IMR-90 (cell line): Measurements from ENCODE around the gene NOL9. TPM values are rescaled to one million over a fixed set of nuclear protein-coding genes. Genes with fewer than 3 reads are reported as not detected.

Source experiments
- ATAC-seq: fragments of 200-7000 bp; cut with Tn5 transposase; 2 replicates; pipeline ENCODE4 v1.9.1; 2020; ENCODE audit warnings: low read depth, mild to moderate bottlenecking, moderate library complexity
- BruUV-seq: library from RNA; stranded (reverse); fragments of 400-500 nt; replicated peaks from 2 replicates; lab custom pipeline; 2021; lab: Mats Ljungman, UMichigan
- CTCF ChIA-PET: fragments of 300-600 bp; formaldehyde crosslinking; extraction: SDS; loops from one replicate; lab custom pipeline; 2021; ENCODE audit warnings: antibody characterized with exemption; lab: Yijun Ruan, JAX
- POLR2A ChIA-PET: fragments of 300-600 bp; sonication (Branson Sonifier 250); formaldehyde crosslinking; loops from one replicate; lab custom pipeline; 2022; ENCODE audit warnings: antibody characterized with exemption; ENCODE audit not compliant: unreplicated experiment; lab: Charles Lee
- DNase-seq: peaks from one replicate; pipeline ENCODE4 v3.0.0; 2013
- H2AFZ ChIP-seq: replicated peaks from 2 replicates; pipeline ENCODE3; 2013; ENCODE audit warnings: low read length, mild to moderate bottlenecking; ENCODE audit not compliant: poor library complexity
- H2AK5ac ChIP-seq: 2 replicates; pipeline ENCODE4 v1.6.1; 2013; ENCODE audit warnings: low read depth, low read length, inconsistent platforms
- H2AK9ac ChIP-seq: replicated peaks from 2 replicates; pipeline ENCODE3; 2013; ENCODE audit warnings: mild to moderate bottlenecking, low read depth, low read length, moderate library complexity; ENCODE audit not compliant: poor library complexity
- H2BK120ac ChIP-seq: 2 replicates; pipeline ENCODE4 v1.6.1; 2013; ENCODE audit warnings: low read depth, low read length, inconsistent platforms
- H2BK15ac ChIP-seq: 3 replicates; pipeline ENCODE4 v1.6.1; 2013; ENCODE audit warnings: low read depth, low read length, inconsistent platforms
- H2BK20ac ChIP-seq: 2 replicates; pipeline ENCODE4 v1.6.1; 2013; ENCODE audit warnings: low read depth, mild to moderate bottlenecking, inconsistent platforms, low read length, moderate library complexity
- H2BK5ac ChIP-seq: 2 replicates; pipeline ENCODE4 v1.6.1; 2013; ENCODE audit warnings: mild to moderate bottlenecking, low read depth, low read length, inconsistent platforms; ENCODE audit not compliant: poor library complexity, severe bottlenecking
- H3K14ac ChIP-seq: replicated peaks from 2 replicates; pipeline ENCODE4 v1.6.1; 2013; ENCODE audit warnings: low read depth, low read length, inconsistent platforms
- H3K18ac ChIP-seq: 2 replicates; pipeline ENCODE4 v1.6.1; 2013; ENCODE audit warnings: low read depth, low read length, control low read depth
- H3K23ac ChIP-seq: 2 replicates; pipeline ENCODE4 v1.6.1; 2013; ENCODE audit warnings: low read depth, low read length, inconsistent platforms
- H3K27ac ChIP-seq: 2 replicates; pipeline ENCODE4 v1.5.1; 2013; ENCODE audit warnings: mild to moderate bottlenecking, control low read depth, low read length; ENCODE audit not compliant: insufficient read depth
- H3K27me3 ChIP-seq: 2 replicates; pipeline ENCODE4 v1.6.1; 2013; ENCODE audit warnings: low read length; ENCODE audit not compliant: control insufficient read depth, insufficient read depth
- H3K36me3 ChIP-seq: 2 replicates; pipeline ENCODE4 v1.6.1; 2013; ENCODE audit warnings: low read length, mixed read lengths; ENCODE audit not compliant: control insufficient read depth, insufficient read depth
- H3K4ac ChIP-seq: 2 replicates; pipeline ENCODE4 v1.6.1; 2013; ENCODE audit warnings: low read depth, low read length, inconsistent platforms
- H3K4me1 ChIP-seq: 2 replicates; pipeline ENCODE4 v1.6.1; 2013; ENCODE audit warnings: low read length, mixed read lengths; ENCODE audit not compliant: control insufficient read depth, insufficient read depth
- H3K4me2 ChIP-seq: 2 replicates; pipeline ENCODE4 v1.6.1; 2013; ENCODE audit warnings: low read depth, mild to moderate bottlenecking, control low read depth, low read length, moderate library complexity
- H3K4me3 ChIP-seq: 2 replicates; pipeline ENCODE4 v1.5.1; 2013; ENCODE audit warnings: low read depth, mild to moderate bottlenecking, control low read depth, low read length, moderate library complexity; ENCODE audit not compliant: insufficient read depth
- H3K56ac ChIP-seq: 2 replicates; pipeline ENCODE4 v1.6.1; 2013; ENCODE audit warnings: low read length, inconsistent platforms; ENCODE audit not compliant: insufficient read depth; ENCODE audit errors: extremely low read depth
- H3K79me1 ChIP-seq, 2 experiments: 2 replicates each; pipeline ENCODE4 v1.6.1; 2013; ENCODE audit warnings: low read length in 2 of 2, inconsistent platforms in 1 of 2, low read depth in 1 of 2
- H3K9ac ChIP-seq: 2 replicates; pipeline ENCODE4 v1.6.1; 2013; ENCODE audit warnings: low read depth, low read length, control low read depth
- H3K9me1 ChIP-seq: 2 replicates; pipeline ENCODE4 v1.6.1; 2013; ENCODE audit warnings: low read length, inconsistent platforms; ENCODE audit not compliant: insufficient read depth
- H3K9me3 ChIP-seq: 2 replicates; pipeline ENCODE4 v1.6.1; 2013; ENCODE audit warnings: low read length; ENCODE audit not compliant: control insufficient read depth, insufficient read depth
- H4K20me1 ChIP-seq: 2 replicates; pipeline ENCODE4 v1.6.1; 2013; ENCODE audit warnings: low read length, inconsistent platforms; ENCODE audit not compliant: insufficient read depth
- H4K5ac ChIP-seq: 2 replicates; pipeline ENCODE4 v1.6.1; 2013; ENCODE audit warnings: mild to moderate bottlenecking, low read depth, low read length, control low read depth
- H4K8ac ChIP-seq, 2 experiments: 2 replicates each; pipeline ENCODE4 v1.6.1; 2013; ENCODE audit warnings: low read depth in 2 of 2, low read length in 2 of 2, control low read depth in 1 of 2, inconsistent platforms in 1 of 2
- H4K91ac ChIP-seq: 2 replicates; pipeline ENCODE4 v1.6.1; 2013; ENCODE audit warnings: low read depth, low read length, inconsistent platforms; ENCODE audit not compliant: insufficient read depth
- CHD1 ChIP-seq: IDR thresholded peaks from 2 replicates; pipeline ENCODE4 v1.6.1; 2012; ENCODE audit warnings: low read depth, low read length, improper control_type of control experiment
- MAZ ChIP-seq: IDR thresholded peaks from 2 replicates; pipeline ENCODE4 v1.6.1; 2012; ENCODE audit warnings: low read depth, mild to moderate bottlenecking, low read length, improper control_type of control experiment, moderate library complexity, borderline replicate concordance
- POLR2A ChIP-seq: IDR thresholded peaks from 2 replicates; pipeline ENCODE4 v1.6.1; 2012; ENCODE audit warnings: mild to moderate bottlenecking, low read depth, low read length
- WGBS, 2 experiments: methylation state at CpG; one replicate each; pipeline versions ENCODE4 v1.1.5 to v1.1.7; 2013; ENCODE audit warnings: missing lambda C conversion rate in 2 of 2; ENCODE audit not compliant: insufficient read length in 1 of 2; ENCODE audit errors: extremely low coverage in 2 of 2; 5-methylcytosine and 5-hydroxymethylcytosine counted together
- dilution Hi-C: fragments of 300-500 bp; cut with HindIII; formaldehyde crosslinking; loops from one replicate; pipeline ENCODE4 v1.14.3; 2018; ENCODE audit warnings: low sequenced_read_pairs; ENCODE audit not compliant: unreplicated experiment
- in situ Hi-C: fragments of 300-500 bp; cut with MboI; formaldehyde crosslinking; loops from 3 replicates; pipeline ENCODE4 v1.14.3; 2019; ENCODE audit warnings: low sequenced_read_pairs, inconsistent platforms, mixed read lengths
- intact Hi-C: fragments of 100-400 bp; cut with micrococcal nuclease; formaldehyde crosslinking; loops from 2 replicates; pipeline ENCODE4 v1.10.0; 2022
- polyA plus RNA-seq, 3 experiments: library from polyadenylated mRNA; depleted of rRNA; stranded (reverse); fragments of >200 nt; gene quantifications; 2 replicates each; pipeline ENCODE4 v1.2.3, GENCODE V29; 2012; ENCODE audit warnings: low replicate concordance in 1 of 3
- total RNA-seq: library from RNA; depleted of rRNA; stranded (reverse); fragments of >200 nt; gene quantifications from 2 replicates; pipeline ENCODE4 v1.2.3, GENCODE V29; 2012

NOL9 gene
- total and polyA plus RNA-seq, 2 of the 4 experiments (the other 2 are of a cell fraction), result 13.0 to 19.2 TPM

DNA sequence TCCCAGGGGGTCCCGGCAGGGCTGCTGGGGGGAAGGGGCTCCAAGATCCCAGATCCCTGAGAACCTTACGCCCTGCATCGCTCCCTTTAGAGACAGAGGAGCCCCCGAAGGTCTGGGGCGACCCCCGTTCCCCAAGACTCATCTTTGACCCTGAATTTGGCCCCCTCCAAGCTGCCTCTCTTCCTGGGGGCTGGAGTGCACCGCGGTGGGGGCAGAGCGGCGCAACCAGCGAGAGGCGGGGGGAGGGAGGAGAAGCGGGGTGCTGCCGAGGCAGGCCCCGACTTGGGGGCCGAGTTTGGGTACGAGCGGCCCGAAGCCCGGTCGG is 57.5 kb downstream of the NOL9 start:
- in situ Hi-C loops (loop anchor here (10.0 kb wide), 1 partner anchor 148 kb away; no protein-coding TSS in a partner anchor), dilution Hi-C loops (no loop called here), intact Hi-C loops (no loop called here)
- BruUV-seq, result no TSS peak
- no peak overlapping the region for H3K18ac ChIP-seq
- H2AK5ac ChIP-seq, result no peak overlapping the region
- no peaks in the 10 kb centered on the region for H3K36me3 ChIP-seq
- H3K23ac ChIP-seq, result no peak overlapping the region
- H4K91ac ChIP-seq, result no peak overlapping the region
- H3K27ac ChIP-seq, result no peak overlapping the region; the same call in 1 of the 2 replicates
- DNase-seq (no peak), ATAC-seq (no peak)
- H3K4me3 ChIP-seq, result peak overlapping the region; percentile 78
- no peaks in the 10 kb centered on the region for H3K9me3 ChIP-seq
- H4K8ac ChIP-seq, result peak overlapping the region in 1 of 2 experiments; percentile 3; a peak in 1 of 4 replicates
- peak overlapping the region; percentile 15 for H2AFZ ChIP-seq
- no peak overlapping the region for H3K56ac ChIP-seq
- H3K14ac ChIP-seq, result no peak overlapping the region
- H3K4ac ChIP-seq, result no peak overlapping the region
- H4K20me1 ChIP-seq, result no peaks in the 10 kb centered on the region
- 0 out of 2 replicates have a peak, but pooled peaks cover 2% of the 10 kb centered on the region for H3K9me1 ChIP-seq
- H2AK9ac ChIP-seq, result no peak overlapping the region
- CTCF ChIA-PET, result no interaction called here
- H2BK15ac ChIP-seq, result no peak overlapping the region
- POLR2A ChIA-PET, result no interaction called here
- peaks cover 12% of the 10 kb centered on the region for H3K4me1 ChIP-seq
- TF ChIP-seq CHD1 (no peak), MAZ (0 out of 2 replicates have a peak, but pooled peaks have one; percentile 29), POLR2A (no peak)
- H3K79me1 ChIP-seq, result peaks cover 0 to 8% of the 10 kb centered on the region in 2 experiments; a peak in 1 of 4 replicates
- H2BK20ac ChIP-seq, result no peak overlapping the region
- peak overlapping the region; percentile 82 for H3K9ac ChIP-seq
- peak overlapping the region; percentile 89 for H3K4me2 ChIP-seq
- H2BK120ac ChIP-seq, result no peak overlapping the region
- 0% methylated on average over 6 of the region's 21 CpGs; no CpG with 5 or more reads in 1 of the 2 experiments for WGBS, 2 experiments
- H2BK5ac ChIP-seq, result no peak overlapping the region
- peaks cover 7% of the 10 kb centered on the region for H3K27me3 ChIP-seq
- H4K5ac ChIP-seq, result peak overlapping the region; percentile 16; the same call in 1 of the 2 replicates
